Stimulated activated CD8-positive, alpha-beta memory T cell treated with anti-CD3 and anti-CD28 coated beads, Interleukin-4, amount 100 ng/mL, for 4 hours (primary cell): ENCODE data around the gene KRT2.

ENCODE experiments used
- DNase-seq, 2 donors: peaks; one replicate each; pipeline ENCODE4 v3.0.0-alpha.2; 2020; ENCODE audit warnings: low read depth in 2 of 2, low spot score in 1 of 2

KRT2 gene

DNA sequence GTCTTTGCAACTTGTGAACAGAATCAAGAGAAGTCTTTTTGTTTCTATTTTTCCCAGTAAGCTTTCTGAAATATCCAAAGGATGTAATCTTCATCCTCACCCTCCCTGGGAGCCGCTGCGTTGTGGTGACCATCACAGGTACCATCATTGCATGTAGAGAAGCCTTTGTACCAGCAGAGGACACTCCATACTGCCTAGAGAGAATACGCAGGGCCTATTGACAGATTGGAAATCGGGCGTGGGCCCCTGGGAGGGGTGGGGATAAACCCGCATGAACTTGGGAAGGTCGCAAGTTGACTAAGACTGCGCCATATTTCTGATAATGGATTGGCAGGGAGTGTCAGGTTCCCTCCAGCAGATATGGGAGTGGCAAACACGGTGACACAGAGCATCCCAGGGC lies 15.5 kb upstream of the KRT2 start:
- DNase-seq: no peak

DNA sequence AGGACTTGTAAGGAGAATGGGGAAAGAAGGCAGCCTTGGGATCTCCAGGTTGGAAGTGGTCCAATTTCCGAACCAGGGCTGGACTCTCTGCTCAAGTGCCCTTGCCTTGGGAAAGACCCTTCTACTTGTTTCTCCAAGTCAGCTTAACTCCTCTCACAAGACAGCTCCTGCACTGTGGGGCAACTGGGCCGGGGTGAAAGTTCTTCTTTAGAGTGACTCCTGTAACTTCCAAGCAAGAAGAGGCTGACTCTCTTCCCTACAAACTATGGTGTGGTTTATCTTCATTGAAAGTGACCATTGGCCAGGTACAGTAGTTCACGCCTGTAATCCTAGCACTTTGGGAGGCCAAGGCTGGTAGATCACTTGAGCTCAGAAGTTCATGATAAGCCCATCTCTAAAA lies 14.5 kb upstream of the KRT2 start:
- no peak for DNase-seq

DNA sequence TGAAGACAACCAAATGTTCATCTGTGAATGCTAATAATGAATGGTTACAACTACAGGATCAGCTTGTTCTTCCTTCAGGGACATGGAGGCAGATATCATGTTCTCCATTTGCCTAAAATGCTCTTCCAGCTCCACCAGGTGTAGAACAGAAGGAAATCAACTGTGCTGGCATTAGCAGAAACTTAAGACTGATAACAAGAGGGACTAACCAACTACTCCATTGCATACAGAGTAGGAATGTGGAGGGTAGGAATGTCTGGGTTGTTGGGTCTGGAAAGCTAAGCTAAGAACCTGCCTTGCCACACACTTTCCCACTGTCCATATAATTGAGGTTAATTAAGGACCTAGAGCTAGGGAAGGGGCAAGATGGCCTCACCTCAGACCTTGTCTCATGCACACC lies 11.4 kb upstream of the KRT2 start:
- DNase-seq: no peak

DNA sequence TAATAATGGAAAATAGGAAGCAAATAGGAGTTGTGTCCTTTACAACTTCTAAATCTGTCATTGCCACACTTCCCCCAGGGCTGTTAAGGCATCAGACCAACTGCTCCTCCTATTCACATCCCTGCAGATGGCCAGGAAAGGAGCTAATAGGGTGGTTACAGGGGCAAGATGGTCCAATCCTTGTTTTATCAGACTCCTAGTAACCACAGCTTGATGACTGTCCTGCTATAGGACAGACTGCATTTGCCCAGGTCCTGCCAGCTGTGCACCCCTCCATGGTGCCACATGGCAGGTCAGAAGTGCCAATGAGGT lies 10.9 kb upstream of the KRT2 start:
- no peak for DNase-seq

DNA sequence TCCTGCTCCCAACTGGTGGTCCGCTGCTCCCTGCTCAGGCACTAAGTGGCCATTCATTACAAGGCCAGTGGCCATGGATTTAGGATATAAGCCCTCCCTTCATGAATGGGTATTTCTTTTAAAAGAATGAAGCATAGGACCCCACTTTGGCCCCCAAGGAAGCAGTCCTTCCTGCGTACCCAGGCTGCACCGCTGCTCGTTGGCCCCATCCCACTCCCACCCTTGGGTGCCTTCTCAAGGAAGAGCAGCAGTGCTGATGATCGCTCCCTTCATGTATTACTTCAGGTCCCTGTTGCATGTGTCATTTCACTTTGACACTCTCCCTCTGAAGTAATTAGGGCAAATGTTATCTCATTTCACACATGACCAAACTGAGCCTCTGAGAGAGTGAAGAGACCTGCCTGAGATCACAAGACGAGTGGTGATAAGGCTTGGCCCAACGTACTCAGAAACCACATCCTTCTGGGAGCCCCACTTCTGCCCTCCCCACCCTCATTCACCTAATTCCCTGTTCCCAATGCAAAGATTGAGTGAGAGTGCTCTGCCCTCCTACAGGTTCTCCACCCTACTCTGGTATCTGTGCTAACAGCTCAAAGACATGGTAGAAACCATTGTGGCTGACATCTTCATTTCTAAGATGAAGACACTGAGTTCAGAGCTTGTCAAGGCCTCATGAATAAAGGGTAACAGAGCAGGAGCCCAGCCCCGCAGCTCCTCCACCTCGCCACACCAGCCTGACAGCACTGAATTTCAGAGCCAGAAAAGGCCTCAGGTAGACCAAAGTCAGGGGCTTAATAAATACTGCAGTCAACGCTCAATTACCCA lies 10.3 kb upstream of the KRT2 start:
- DNase-seq: no peak

DNA sequence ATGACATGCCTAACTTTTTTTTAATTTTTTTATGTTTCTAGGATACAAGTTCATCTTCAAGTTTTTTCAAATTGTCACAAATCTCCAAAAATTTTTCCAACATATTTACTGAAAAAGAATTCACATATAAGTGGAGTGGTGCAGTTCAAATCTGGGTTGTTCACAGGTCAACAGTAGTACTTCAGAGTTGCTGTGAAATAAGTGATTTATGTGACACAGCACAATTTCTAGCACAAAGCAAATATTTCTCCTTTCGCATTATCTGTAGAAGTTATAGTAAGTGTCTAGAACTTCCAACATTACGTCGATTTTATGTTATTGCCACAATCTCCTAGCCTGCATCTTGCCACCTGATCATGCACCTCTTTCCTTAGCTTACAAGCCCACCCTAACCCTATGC lies 9.7 kb upstream of the KRT2 start:
- no peak for DNase-seq

DNA sequence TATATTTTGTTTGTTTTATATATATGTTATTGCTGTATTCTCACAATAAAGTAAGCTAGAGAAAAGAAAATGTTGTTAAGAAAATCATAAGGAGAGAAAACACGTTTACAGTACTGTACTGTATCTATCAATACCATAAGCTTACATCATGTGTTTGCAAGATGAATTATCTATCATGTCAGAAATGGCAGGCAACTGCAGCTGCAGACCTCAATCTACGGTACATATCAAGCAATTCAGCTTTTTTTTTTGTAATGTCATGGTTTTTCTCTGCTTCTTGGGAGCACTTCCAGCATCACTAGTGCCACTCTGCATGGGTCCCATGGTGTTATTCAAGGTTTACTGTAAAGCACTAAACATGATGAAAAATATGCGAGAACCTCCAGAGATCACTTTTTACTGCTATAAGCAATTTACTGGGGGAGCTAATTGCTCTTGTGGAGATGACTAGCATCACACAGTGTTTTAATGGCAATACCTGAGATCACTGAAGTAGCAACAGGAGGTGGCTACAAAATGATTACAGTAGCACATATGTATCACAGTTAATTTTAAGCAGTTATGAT lies 9.0 kb upstream of the KRT2 start:
- DNase-seq: no peak

DNA sequence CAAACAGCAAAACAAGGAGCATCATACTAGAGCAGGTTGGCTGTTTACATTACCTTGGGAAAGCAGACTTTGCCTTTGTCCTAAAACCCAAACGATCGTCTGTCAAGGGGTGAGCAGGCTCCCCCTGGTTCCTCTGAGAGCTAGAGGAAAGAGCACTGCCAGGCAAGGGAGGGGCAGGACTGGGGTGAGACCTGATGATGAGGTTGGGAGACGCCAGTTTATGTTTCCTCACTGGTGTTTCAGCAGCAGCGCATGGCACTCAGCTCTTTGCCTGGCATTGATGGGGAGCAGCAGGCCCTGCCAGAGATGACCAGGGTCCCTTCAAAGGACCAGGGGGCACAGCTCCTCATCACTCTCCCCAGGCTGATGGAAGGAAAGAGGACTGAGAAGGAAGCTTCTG lies 7.9 kb upstream of the KRT2 start:
- no peak for DNase-seq

DNA sequence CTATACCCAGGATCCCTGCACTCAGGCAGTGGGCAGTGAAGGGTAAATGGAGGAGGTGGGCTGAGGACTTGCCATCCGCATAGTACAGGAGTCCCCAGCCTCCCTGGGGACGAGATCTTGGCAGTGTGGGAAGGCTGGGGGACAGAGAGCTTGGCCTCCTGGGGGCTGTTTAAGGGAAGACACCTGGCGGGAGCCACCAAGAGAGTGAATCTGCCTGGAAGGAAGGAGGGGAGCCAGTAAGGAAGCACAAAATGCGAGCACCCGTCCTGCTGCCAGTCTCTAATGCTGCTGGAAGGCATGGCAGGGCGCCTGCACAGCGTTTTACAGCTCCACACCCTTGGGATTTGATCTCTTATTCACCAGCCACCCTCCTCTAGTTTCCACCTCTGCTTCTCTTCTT lies 7.4 kb upstream of the KRT2 start:
- no peak for DNase-seq

DNA sequence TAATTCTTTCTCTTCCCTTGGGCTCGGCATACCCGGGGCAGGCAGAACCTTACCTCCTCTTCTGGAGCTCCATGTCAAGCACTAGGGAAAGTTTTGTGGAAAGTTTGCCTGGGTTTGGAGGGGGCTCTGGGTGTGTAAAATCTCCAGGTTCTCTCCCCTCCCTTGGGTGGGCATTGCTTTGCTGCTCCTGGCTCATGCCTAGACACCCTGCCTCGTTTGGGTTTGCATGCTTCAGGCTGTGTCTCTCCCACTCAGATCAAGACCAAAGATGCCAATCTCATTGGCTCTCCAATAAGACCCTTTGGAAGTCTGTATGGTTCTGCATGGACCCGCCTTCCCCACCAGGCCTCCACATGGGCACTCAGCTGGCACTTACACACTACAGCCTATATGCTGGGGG lies 6.2 kb upstream of the KRT2 start:
- DNase-seq: no peak

DNA sequence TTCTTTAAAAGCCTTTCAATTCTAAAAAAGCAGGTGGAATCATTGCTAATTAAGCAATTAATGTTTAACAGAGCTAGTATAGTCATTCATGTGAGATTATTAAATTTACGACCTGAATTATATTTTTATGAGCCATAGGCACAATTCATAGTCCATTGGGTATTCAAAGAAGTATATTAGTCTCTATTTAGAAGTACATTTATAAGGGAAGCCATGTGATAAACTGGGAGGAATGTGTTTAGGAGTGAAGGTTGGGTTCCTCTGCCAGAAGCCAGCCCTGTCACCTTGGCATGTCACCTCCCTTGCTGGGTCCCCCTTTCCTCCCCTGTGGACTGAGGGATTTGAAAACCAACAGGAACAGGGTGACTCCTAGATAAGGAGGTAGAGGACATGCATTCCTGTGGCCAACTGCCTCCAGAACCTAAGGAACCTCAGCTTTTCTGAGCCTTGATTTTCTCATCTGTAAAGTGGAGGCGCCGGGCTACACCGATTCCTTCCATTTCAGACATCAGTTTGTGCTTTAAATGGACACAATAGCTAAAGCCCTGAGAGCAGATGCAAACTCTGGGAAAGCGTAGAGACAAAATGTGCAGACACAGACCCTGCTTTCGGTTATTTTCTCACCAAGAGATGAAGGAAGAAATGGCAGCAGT lies 5.4 kb upstream of the KRT2 start:
- no peak for DNase-seq

DNA sequence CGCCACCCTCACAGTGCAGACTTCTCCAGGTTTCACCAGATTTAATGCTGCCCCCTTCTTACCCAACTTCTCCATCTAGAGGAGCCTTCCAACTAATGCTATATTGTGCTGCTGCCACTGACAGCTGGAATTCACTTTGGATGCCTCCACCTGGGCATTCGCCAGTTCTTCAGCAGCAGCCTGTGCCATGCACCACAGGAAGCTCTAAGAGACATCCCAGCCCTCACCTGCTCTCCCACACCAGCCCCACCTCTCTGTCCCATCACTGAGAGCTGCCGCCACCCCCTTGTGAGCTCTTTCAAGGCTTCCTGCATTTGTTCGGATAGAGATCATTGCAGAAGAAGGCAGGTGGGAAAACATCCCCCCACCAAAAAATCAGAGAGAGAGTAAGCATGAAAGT lies 4.6 kb upstream of the KRT2 start:
- no peak for DNase-seq

DNA sequence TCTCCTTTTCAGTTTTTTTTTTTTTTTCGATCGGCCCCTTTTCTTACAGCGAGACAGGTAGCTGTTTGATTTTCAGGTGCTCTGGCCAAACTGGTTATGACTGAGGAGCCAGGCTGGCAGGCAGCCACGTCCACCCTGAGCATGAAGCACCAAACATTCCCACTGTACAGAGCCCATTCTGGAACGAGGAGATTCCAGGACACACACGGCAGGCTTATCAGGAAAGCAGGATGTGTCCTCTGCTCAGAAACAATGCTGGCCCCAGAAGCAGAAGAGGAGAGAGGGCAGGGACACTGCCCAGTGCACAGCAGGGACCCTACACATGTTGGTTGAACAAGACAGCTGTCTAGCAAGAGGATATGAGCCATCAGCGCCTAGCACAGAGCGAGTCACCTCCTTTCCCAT lies 3.7 kb upstream of the KRT2 start:
- DNase-seq: no peak

DNA sequence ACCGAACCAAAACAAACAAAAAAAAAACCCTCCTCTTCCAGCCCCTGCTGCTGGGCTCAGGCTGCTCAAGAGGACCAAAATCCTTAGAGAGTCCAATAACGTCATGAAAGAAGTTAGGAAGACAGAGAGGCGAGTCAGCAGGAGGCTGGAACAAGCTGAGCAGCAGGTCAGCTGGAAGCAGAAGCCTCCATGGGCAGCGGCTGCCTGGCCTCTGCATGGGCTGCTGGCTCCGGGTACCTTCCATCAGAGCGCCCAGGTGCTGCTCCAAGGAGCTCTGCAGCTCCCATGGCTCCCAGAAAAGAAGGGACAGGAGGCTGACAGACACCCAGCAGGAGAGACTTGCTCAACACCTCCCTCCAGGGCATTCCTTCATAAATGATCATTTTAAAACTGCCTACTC lies 3.2 kb upstream of the KRT2 start:
- no peak for DNase-seq

DNA sequence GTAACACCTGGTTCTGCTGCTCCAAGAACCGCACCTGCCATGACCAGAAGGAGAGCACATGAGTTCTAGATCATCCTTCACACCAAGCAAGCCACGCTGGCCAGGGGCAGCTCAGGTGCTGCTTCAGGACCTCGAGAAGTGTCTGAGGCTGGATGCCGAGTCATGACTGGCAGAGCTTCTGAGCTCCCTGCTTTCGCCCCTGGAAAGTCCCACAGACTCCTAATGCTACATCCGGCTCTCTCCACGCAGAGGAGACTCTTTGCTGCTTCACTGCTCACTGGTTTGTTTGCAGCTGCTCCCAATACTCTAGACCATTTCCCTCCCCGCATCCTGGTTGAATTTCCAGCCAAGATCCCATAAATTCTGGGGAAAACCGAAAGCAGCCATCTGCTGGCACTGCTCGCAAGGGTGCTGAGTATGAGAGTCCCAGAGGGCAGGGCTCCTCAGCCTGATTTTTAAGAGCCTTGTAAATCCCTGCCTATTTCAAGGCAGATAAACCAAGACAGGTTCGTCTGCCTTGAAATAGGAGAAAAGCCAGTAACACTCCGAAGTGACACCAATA lies 1.4 kb downstream of the KRT2 start:
- no peak for DNase-seq

DNA sequence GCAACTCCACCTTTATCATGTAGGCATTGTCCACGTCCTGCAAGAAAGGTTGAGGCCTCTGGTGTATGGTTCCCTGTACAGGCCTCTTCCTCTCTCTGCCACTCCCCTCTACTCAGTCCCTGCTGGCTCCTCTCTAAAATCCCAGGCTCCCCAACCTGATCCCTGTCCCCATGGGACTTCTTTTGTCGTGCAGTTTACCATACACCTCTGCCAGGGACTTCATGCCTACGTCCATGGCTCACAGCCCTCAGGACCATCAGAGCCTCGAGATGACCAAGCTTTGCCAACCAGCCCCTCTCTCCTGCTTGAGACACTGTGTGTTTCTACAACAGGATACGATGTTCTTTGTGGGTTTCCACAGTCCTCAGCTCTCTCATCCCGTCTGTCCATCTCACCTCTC lies 2.9 kb downstream of the KRT2 start:
- DNase-seq: no peak

DNA sequence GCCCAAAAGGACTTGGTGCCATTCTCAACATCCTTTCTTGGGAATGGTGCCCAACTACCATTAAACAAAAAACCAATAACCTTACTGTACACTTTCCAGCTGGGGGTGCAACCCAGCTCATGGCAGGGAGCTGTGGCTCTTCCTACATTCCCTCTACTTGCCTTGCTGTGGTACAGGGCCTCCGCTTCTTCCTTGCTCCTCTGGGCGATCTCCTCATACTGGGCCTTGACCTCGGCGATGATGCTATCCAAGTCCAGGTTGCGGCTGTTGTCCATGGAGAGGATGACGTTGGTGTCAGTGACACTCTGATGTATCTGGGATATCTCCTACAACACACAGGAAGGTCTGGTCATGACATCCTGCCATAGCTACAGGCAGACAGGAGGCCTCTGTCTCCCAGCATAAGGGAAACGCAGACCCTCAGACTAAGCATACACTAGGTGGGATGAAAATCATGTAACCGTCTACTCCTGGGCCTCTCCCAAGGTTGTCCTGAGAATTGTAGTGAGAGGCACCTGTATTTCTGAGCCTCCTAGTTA lies 3.9 kb downstream of the KRT2 start:
- DNase-seq: no peak

DNA sequence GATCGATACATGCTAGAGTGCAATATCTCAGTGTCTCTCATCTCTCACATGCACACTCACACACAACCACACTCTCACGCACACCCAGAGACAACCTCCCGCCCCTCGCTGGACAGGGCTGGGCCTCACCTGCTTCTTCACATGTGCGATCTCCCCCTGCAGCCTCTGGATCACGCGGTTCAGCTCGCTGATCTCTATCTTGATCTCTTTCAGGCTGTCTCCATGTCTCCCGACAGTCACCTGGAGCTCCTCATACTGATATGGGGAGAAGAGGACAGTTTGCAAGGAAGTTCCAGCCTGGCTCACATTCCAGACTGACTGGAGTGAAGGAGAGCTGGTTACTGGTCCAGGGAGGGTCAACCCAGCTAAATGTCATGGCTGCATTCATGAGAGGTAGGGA lies 4.4 kb downstream of the KRT2 start:
- no peak for DNase-seq

DNA sequence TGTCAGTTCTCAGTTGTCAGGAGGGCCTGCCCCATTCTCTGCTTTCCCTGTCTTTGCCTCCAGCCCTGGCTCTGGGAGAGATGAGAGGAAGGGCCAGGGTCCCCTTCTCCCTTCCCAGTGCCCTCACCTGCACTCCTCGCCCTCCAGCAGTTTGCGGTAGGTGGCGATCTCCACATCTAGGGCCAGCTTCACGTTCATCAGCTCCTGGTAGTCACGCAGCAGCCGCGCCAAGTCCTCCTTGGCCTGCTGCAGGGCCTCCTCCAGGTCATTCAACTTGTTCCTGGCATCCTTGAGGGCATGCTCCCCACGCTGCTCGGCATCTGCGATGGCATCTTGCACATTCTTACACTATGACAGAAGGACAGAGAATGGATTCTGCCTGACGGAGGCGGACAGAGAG lies 5.4 kb downstream of the KRT2 start:
- DNase-seq: no peak

DNA sequence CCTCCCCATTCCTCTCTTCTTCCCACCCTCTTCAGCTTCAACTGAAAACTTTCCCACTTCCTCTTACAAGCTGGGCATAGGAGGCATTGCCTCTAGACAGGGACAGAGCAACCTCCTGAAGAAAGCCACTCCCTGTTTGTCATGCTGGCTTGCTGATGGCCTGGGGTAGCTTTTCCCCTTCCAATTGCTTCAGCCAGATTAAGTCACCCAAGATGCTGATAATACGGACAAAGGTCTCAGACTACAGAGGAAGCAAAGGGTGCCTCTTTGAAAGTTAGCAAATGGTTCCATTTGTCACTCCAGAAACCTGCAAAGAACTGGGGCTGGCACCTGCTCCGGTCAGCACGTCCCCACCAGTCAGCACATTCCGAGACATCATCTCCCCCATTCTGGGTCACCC lies 6.0 kb downstream of the KRT2 start:
- DNase-seq: no peak

DNA sequence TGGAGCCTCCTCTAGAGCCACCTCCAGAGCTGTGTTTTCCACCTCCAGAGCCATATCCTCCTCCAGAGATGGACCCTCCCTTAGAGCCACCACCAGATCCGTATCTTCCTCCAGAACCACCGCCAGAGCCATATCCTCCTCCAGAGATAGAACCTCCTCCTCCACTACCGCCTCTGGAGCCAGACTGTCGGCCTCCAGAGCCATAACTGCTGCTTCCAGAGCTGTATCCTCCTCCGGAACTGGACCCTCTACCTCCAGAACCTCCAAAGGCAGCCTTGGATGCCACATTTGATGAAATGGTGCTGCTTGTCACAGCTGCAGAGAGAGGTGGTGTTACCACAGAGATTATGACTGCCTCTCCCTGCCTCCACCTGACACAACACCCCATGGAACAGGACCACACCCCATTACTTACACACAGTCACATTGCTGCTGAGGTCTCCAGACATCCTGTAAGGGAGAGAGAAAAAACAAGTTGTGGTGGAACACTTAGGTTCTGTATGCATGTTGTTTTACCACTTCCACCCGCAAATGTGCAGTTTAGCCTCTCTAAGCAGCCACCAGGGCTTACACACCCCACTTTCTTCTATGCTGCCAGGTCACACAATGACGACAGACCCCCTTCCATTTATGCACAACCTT lies 6.8 kb downstream of the KRT2 start:
- DNase-seq: no peak

DNA sequence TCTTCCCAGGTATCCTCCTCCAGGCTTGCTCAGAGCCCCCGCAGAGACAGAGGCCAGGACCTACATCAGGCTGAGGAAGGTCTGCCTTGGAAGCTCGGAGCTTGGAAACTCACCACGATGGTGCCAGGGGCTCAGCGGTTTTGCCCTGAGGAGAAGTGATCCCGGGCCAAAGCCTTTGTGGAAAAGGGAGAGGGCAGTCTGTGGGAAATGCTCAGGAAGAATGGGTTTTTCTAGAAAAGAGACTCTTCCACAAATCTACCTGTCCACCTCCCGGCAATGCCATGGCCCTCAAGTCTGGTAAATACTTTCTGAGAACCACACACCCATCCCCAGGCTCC lies 8.0 kb downstream of the KRT2 start:
- DNase-seq: no peak
